ENCODE data around the gene MBD3L3. TPM values are rescaled to one million over a fixed set of nuclear protein-coding genes. Genes with fewer than 3 reads are reported as not detected.

The MBD3L3 gene
- total RNA-seq, 1 donor: not detected

GRCh38 chr19:7072541-7072940 is 14.1 kb upstream of the MBD3L3 start:
- H3K4me2 ChIP-seq (ENCODE audit: insufficient read depth, low read length): no peak overlapping the region
- no peak for DNase-seq (ENCODE audit: insufficient read length, low spot score, missing footprints)
- peaks cover 18% of the 10 kb centered on the region for H3K79me2 ChIP-seq (ENCODE audit: insufficient read depth, low read length)
- H3K27me3 ChIP-seq (ENCODE audit: insufficient read depth, low read length): no peaks in the 10 kb centered on the region
- H4K20me1 ChIP-seq (ENCODE audit: insufficient read depth, low read length): no peaks in the 10 kb centered on the region
- H3K4me1 ChIP-seq (ENCODE audit: insufficient read depth, low read length): peaks cover 8% of the 10 kb centered on the region
- no peak overlapping the region for H3K4me3 ChIP-seq (ENCODE audit: insufficient read depth, low read length)
- H3K36me3 ChIP-seq (ENCODE audit: insufficient read depth, low read length): peaks cover 48% of the 10 kb centered on the region
- no peak overlapping the region for H3K27ac ChIP-seq (ENCODE audit: low read depth, low read length)
- no peak overlapping the region for H2AFZ ChIP-seq (ENCODE audit: low read length)
- peaks cover 6% of the 10 kb centered on the region for H3K9me3 ChIP-seq (ENCODE audit: low read depth, low read length)
- TF ChIP-seq CTCF (IDR thresholded peaks at IDR 0.05; ENCODE audit: extremely low read depth, low read depth, low read length): no peak

- Histone ChIP-seq H3K79me2 (ENCODE audit: insufficient read depth, low read length) (peaks cover 18% of the 10 kb centered on the region), H2AFZ (ENCODE audit: low read length) (peak overlapping the region; percentile 98), H4K20me1 (ENCODE audit: insufficient read depth, low read length) (no peaks in the 10 kb centered on the region), H3K27me3 (ENCODE audit: insufficient read depth, low read length) (no peaks in the 10 kb centered on the region), H3K4me3 (ENCODE audit: insufficient read depth, low read length) (peak overlapping the region; percentile 93), H3K36me3 (ENCODE audit: insufficient read depth, low read length) (peaks cover 21% of the 10 kb centered on the region), H3K9me3 (ENCODE audit: low read depth, low read length) (no peaks in the 10 kb centered on the region), H3K4me1 (ENCODE audit: insufficient read depth, low read length) (peaks cover 8% of the 10 kb centered on the region), H3K27ac (ENCODE audit: low read depth, low read length) (peak overlapping the region; percentile 77), H3K4me2 (ENCODE audit: insufficient read depth, low read length) (peak overlapping the region; percentile 81)
- no peak for TF ChIP-seq CTCF (IDR thresholded peaks at IDR 0.05; ENCODE audit: extremely low read depth, low read depth, low read length)
- DNase-seq (ENCODE audit: insufficient read length, low spot score, missing footprints): peak; percentile 73
These were observed 11.4 kb upstream of the MBD3L3 start for GRCh38 chr19:7069904-7070226.

GRCh38 chr19:7069042-7069903 is 10.8 kb upstream of the MBD3L3 start, which contains the start of gene ZNF557:
ZNF557 (plus strand) TSS chr19:7069703; CDS start chr19:7075075, 5,372 bp downstream.
- Histone ChIP-seq H3K4me3 (ENCODE audit: insufficient read depth, low read length) (peak within 1 kb of the TSS; percentile 93), H3K27ac (ENCODE audit: low read depth, low read length) (peak within 1 kb of the TSS; percentile 77), H3K27me3 (ENCODE audit: insufficient read depth, low read length) (no peaks in the 10 kb centered on the region), H3K4me1 (ENCODE audit: insufficient read depth, low read length) (peaks cover 8% of the 10 kb centered on the region), H3K79me2 (ENCODE audit: insufficient read depth, low read length) (peaks cover 18% of the 10 kb centered on the region), H4K20me1 (ENCODE audit: insufficient read depth, low read length) (no peaks in the 10 kb centered on the region), H3K36me3 (ENCODE audit: insufficient read depth, low read length) (peaks cover 19% of the 10 kb centered on the region), H3K4me2 (ENCODE audit: insufficient read depth, low read length) (peak within 1 kb of the TSS; percentile 81), H2AFZ (ENCODE audit: low read length) (peak within 1 kb of the TSS; percentile 98), H3K9me3 (ENCODE audit: low read depth, low read length) (no peaks in the 10 kb centered on the region)
- no peak for TF ChIP-seq CTCF (IDR thresholded peaks at IDR 0.05; ENCODE audit: extremely low read depth, low read depth, low read length)
- peak; percentile 97 for DNase-seq (ENCODE audit: insufficient read length, low spot score, missing footprints)

GRCh38 chr19:7068599-7068998 is 10.1 kb upstream of the MBD3L3 start:
- Histone ChIP-seq H3K4me1 (ENCODE audit: insufficient read depth, low read length) (peaks cover 8% of the 10 kb centered on the region), H3K27ac (ENCODE audit: low read depth, low read length) (no peak overlapping the region), H3K36me3 (ENCODE audit: insufficient read depth, low read length) (peaks cover 18% of the 10 kb centered on the region), H3K79me2 (ENCODE audit: insufficient read depth, low read length) (peaks cover 18% of the 10 kb centered on the region), H2AFZ (ENCODE audit: low read length) (peak overlapping the region; percentile 68), H4K20me1 (ENCODE audit: insufficient read depth, low read length) (no peaks in the 10 kb centered on the region), H3K4me3 (ENCODE audit: insufficient read depth, low read length) (no peak overlapping the region), H3K4me2 (ENCODE audit: insufficient read depth, low read length) (peak overlapping the region; percentile 81), H3K27me3 (ENCODE audit: insufficient read depth, low read length) (no peaks in the 10 kb centered on the region), H3K9me3 (ENCODE audit: low read depth, low read length) (no peaks in the 10 kb centered on the region)
- TF ChIP-seq CTCF (IDR thresholded peaks at IDR 0.05; ENCODE audit: extremely low read depth, low read depth, low read length): no peak
- no peak for DNase-seq (ENCODE audit: insufficient read length, low spot score, missing footprints)
